Measurements from ENCODE around the gene GPR21.

Gene GPR21

DNA sequence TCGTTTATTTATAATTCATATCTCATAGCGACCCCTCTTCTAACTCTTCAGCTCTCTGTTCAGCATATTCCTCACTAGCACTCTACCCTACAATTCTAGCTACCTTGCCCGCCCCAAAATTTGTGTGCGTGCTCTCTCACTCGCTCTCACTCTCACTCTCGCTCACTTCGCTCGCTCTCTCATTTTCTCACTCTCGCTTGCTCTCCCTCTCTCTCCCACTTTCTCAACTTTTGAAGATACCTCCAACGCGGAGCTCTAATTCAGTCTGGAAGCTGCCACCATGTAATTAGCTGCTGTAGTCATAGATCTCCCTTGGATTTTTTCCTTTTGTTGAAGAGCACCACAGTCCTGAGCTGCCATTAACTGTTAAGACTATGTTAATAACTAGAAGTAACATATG, 30.4 kb downstream of the GPR21 start:
- no peak for DNase-seq (ENCODE audit: low read depth in 2 of 2)

DNA sequence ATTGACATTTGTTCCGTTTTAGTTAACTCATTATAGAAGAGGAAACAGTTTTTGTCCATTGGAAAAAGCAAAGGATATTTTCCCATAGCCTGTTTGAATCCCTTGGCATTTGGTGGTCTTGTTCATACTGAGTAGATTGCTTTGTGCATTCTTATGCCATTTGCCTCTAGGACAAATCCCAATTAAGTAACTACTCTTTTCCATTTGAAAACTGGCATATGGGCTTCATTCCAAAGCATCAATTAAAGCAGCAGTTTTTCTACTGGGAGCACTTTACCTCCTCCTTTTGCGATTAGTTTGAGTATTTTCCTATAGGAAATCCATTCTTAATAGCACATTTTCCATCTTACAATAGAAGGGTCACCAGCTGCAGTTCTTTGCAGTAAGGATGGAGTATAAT, 31.2 kb downstream of the GPR21 start:
- DNase-seq (ENCODE audit: low read depth in 2 of 2), result no peak

DNA sequence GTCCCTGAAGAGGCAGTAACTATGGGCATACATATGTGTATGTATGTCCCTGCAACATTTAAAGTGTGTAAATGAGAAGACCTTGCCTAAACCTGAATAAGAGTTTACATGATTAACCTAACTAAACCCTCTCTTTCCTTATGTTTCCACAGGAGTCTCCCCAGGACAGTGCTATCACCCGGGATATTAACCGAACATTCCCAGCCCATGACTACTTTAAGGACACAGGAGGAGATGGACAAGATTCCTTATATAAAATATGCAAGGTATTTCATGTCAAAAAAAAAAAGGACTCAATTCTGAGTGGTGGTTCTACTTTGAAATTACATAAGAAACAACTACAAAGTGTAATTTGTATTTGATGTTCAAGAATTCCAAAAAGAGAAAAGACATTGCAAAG, 31.7 kb downstream of the GPR21 start:
- DNase-seq (ENCODE audit: low read depth in 2 of 2), result no peak

DNA sequence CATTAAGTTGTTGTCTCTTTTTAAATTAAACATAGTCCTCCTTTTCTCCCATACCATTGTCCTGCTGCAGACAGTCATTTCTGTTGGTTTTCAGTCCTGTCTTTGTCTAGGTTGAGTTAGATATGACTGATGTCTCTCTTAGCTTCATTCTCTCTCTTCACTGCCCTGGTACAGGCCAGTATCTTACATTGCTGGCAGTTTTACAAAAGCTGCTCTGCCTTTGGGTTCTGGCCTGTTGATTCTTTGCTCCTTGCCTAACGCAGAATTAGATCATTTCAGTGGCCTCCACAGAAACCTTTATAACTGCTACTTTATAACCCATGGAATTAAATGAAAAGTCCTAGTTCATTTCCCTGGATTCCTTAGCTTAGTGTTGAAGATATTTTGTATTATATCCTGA, 33.7 kb downstream of the GPR21 start:
- DNase-seq (ENCODE audit: low read depth in 2 of 2), result no peak

- no peak for DNase-seq (ENCODE audit: low read depth in 2 of 2)
Measured at GRCh38 chr9:123069010-123069481, 35.6 kb downstream of the GPR21 start.

GRCh38 chr9:123070198-123070597, 36.7 kb downstream of the GPR21 start:
- DNase-seq (ENCODE audit: low read depth in 2 of 2), result no peak

DNA sequence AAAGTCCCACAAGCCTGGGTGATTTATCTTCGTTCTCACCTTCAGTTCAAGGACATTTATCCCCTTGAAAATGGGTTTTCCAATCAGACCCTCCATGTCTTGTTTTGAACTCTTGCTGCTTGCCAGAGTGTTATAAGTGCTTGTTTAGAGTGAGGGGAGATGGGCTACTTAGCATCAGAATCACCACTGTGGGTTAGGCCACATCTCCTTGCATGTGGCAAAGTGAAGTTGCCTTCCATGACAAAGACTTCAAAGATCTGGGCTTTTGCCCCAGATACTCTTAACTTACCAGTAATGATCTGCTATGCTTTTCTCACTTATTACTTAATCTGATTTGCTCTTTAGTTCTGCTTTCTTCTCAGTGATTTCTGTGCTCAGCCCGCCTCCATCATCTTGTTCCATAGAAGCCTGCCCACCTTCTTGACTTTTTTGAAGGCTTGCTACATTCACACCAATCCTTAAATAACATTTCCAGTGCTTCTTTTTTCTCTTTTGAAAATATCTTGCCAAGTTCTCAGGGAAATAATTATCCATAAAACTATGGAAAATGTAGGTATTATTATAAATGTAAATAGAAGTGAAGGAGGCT, 39.0 kb downstream of the GPR21 start:
- no peak for DNase-seq (ENCODE audit: low read depth in 2 of 2)

GRCh38 chr9:123073441-123073840, 40.0 kb downstream of the GPR21 start:
- no peak for DNase-seq (ENCODE audit: low read depth in 2 of 2)

GRCh38 chr9:123073991-123074422, 40.5 kb downstream of the GPR21 start:
- DNase-seq (ENCODE audit: low read depth in 2 of 2), result no peak

- no peak for DNase-seq (ENCODE audit: low read depth in 2 of 2)
Measured at GRCh38 chr9:123074628-123075027, 41.2 kb downstream of the GPR21 start.

DNA sequence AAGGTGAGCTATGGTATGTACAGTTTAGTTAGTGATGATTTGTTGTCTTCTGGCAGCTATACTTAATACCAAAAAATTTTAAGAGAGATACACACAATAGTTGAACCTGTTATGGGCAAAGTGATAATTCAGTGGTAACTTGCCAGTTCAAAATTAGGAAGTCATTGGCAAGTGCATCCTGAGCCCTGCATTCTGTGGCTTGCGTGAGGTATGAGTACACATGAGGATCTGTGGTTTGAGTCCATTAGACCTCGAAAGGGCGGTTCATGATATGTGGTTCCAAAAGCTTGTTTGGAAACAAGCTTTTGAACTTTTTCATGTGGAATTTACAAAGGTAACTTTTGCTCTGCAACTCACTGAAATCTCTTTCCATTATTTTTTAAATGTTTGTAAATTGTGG, 47.0 kb downstream of the GPR21 start:
- DNase-seq (ENCODE audit: low read depth in 2 of 2), result no peak

DNA sequence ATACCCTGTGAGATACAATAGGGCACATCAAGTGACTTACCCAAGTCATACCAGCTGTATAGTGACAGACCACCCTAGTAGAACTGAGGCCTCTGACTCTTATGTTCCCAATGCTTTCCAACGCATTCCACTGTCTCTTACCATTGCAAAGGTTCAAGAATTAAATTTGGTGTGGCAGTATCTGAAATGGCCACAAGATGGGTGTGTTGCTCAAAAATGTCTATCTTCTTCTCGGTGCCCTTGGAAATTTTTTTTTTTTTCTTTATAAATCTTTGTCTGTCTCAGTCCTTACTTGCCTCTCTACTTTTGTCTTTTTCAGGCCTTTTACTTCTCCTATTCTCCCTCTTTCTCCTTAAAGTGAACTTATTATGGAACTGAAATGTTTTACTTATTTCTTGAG, 48.4 kb downstream of the GPR21 start:
- DNase-seq (ENCODE audit: low read depth in 2 of 2), result no peak

GRCh38 chr9:123083680-123084079, 50.2 kb downstream of the GPR21 start:
- DNase-seq (ENCODE audit: low read depth in 2 of 2), result no peak

DNA sequence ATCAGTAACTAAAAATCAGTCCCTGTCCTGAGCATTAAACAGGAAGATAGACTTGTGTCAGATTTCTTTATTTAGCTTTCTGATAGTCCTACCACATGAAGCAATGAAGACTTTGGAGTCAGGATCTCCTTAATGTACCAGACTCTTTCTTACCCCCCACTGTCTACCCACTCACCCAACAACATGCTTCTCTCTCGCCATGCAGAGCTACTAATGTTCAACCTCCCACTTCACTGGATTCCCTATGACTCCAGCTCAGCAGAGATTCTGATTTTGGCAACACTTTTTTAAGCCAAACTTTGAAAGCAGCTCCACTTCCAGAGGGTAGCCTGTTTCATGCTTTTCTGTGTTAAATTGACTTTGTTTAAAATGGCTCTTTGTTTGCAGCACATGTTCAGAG, 50.8 kb downstream of the GPR21 start:
- no peak for DNase-seq (ENCODE audit: low read depth in 2 of 2)
